IMR-90 (cell line): ENCODE results near the gene THPO.

ENCODE experiments used
- BHLHE40 ChIP-seq: fragments of 150-350 bp; IDR thresholded peaks from 2 replicates; pipeline ENCODE4 v1.6.1; 2016; ENCODE audit warnings: mild to moderate bottlenecking, low read depth, low read length
- FOS ChIP-seq: fragments of 150-350 bp; IDR thresholded peaks from 2 replicates; pipeline ENCODE4 v1.6.1; 2016; ENCODE audit warnings: low read depth, low read length
- MAFK ChIP-seq: IDR thresholded peaks from 2 replicates; pipeline ENCODE4 v1.6.1; 2012; ENCODE audit warnings: low read depth, low read length, improper control_type of control experiment
- MXI1 ChIP-seq: IDR thresholded peaks from 2 replicates; pipeline ENCODE4 v1.6.1; 2012; ENCODE audit warnings: low read depth, mild to moderate bottlenecking, low read length, moderate library complexity, borderline replicate concordance
- POLR2A ChIP-seq: IDR thresholded peaks from 2 replicates; pipeline ENCODE4 v1.6.1; 2012; ENCODE audit warnings: mild to moderate bottlenecking, low read depth, low read length
- RAD21 ChIP-seq: IDR thresholded peaks from 2 replicates; pipeline ENCODE4 v1.6.1; 2012; ENCODE audit warnings: low read length, improper control_type of control experiment
- TF ChIP-seq, protein P1 (sequence below): conservative IDR thresholded peaks from 2 replicates; pipeline ENCODE4 v1.5.1; 2012; ENCODE audit warnings: mild to moderate bottlenecking, low read depth, low read length, improper control_type of control experiment

DNA sequence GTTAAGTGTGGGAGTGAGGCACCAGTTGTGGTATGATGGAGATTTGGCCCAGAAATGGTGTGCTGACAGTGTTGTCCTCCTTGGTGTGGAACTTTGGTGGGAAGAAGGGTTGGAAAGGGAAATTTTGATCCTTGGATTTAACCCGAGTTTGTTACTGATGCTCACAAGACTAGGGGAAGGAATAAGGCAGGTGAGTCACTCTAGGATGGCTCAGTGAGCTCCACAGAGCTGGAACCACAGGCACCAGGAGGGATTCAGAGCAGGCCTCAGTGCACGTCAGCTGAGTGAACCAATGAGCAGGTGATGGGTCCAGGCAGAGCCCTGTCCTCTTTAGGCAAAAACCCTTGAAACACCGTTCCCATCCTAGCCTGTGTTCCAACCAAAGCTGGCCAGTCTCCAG, 13.3 kb upstream of the THPO start:
- TF ChIP-seq, protein P1, sequence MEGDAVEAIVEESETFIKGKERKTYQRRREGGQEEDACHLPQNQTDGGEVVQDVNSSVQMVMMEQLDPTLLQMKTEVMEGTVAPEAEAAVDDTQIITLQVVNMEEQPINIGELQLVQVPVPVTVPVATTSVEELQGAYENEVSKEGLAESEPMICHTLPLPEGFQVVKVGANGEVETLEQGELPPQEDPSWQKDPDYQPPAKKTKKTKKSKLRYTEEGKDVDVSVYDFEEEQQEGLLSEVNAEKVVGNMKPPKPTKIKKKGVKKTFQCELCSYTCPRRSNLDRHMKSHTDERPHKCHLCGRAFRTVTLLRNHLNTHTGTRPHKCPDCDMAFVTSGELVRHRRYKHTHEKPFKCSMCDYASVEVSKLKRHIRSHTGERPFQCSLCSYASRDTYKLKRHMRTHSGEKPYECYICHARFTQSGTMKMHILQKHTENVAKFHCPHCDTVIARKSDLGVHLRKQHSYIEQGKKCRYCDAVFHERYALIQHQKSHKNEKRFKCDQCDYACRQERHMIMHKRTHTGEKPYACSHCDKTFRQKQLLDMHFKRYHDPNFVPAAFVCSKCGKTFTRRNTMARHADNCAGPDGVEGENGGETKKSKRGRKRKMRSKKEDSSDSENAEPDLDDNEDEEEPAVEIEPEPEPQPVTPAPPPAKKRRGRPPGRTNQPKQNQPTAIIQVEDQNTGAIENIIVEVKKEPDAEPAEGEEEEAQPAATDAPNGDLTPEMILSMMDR, result no peak
- no peak for TF ChIP-seq POLR2A
- no peak for TF ChIP-seq FOS
- TF ChIP-seq BHLHE40, result no peak
- no peak for TF ChIP-seq MAFK
- TF ChIP-seq MXI1, result no peak
- no peak for TF ChIP-seq RAD21
